ENCODE results near the gene TEX36.

TEX36 gene

DNA sequence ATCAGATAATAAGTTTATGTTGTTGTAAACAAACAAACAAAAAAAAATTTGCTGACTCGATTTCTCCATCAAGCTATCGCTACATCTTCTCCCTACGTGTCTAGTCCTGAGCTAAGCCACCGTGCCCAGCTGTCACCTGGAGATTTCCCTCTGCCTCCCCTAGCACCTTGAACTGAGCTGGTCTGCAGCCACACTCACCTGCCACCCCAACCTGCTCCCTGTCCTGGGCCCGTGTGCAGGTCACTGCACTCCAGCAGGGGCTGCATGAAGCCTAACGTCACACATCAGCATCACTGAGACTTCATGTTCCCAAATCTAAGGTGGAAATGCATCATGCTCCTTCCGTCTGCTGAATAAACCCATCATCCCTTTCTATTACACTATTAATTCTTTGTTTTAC is 44.4 kb downstream of the TEX36 start:
- H3K4me3 ChIP-seq (ENCODE audit: insufficient read depth, low read depth, low read length, poor library complexity, severe bottlenecking): no peak overlapping the region
- no peaks in the 10 kb centered on the region for H3K36me3 ChIP-seq (ENCODE audit: control insufficient read depth, insufficient read depth, low read length)
- DNase-seq: no peak

DNA sequence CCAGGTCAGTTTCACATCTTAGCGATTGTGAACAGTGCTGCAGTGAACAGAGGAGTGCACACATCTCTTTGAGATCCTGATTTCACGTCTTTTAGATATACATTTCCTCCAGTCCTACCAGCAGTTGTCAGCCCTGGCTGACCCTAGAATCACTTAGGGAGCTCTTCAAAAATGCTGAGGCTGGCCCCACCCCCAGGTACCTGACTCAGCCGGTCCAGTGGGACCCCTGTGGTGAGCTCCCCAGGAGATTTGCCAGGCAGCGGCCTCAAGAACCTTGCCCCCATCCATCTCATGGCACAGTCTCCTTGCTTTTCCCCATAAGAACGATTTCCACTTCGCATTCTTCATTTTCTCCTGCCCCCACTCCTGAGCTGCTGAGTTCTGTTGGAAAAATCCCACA is 45.5 kb downstream of the TEX36 start:
- Histone ChIP-seq H3K4me1 (ENCODE audit: control insufficient read depth, insufficient read depth, low read length, poor library complexity, severe bottlenecking) (no peaks in the 10 kb centered on the region), H3K4me3 (ENCODE audit: insufficient read depth, low read depth, low read length, poor library complexity, severe bottlenecking) (no peak overlapping the region), H3K9me3 (ENCODE audit: control insufficient read depth, low read length) (no peaks in the 10 kb centered on the region), H3K27ac (ENCODE audit: insufficient read depth, low read length, poor library complexity, severe bottlenecking) (no peak overlapping the region), H3K27me3 (replicated peaks; ENCODE audit: control insufficient read depth, insufficient read depth, low read length, poor library complexity, severe bottlenecking) (peaks cover 3% of the 10 kb centered on the region), H3K36me3 (ENCODE audit: control insufficient read depth, insufficient read depth, low read length) (no peaks in the 10 kb centered on the region)
- DNase-seq: no peak

More for the DNA sequence above, 44.4 kb downstream of the TEX36 start:
- Histone ChIP-seq H3K27ac (ENCODE audit: insufficient read depth, low read length, poor library complexity, severe bottlenecking) (no peak overlapping the region), H3K9me3 (ENCODE audit: control insufficient read depth, low read length) (no peaks in the 10 kb centered on the region), H3K4me1 (ENCODE audit: control insufficient read depth, insufficient read depth, low read length, poor library complexity, severe bottlenecking) (no peaks in the 10 kb centered on the region), H3K27me3 (replicated peaks; ENCODE audit: control insufficient read depth, insufficient read depth, low read length, poor library complexity, severe bottlenecking) (peaks cover 3% of the 10 kb centered on the region)

DNA sequence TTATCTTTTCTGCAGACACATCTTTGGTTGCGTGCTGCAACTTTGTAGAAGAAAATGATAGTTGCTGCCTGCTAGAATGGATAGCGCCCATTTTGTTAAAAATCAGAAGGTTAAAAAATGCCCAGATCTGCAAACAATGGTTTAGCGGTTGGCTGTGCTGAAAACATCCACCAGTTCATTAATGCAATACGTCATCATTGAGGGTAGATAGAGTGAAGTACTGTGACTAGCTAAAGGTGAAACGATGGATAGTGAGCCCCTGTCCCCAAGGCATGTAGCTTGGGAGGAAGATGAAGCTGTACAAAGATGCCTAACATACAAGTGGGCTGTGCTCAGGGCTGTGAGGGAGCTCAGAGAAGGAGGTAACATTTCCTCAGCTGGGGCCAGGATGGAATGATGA is 48.4 kb downstream of the TEX36 start:
- DNase-seq: no peak
- H3K4me3 ChIP-seq (ENCODE audit: insufficient read depth, low read depth, low read length, poor library complexity, severe bottlenecking): no peak overlapping the region
- H3K27me3 ChIP-seq (replicated peaks; ENCODE audit: control insufficient read depth, insufficient read depth, low read length, poor library complexity, severe bottlenecking): no peaks in the 10 kb centered on the region

DNA sequence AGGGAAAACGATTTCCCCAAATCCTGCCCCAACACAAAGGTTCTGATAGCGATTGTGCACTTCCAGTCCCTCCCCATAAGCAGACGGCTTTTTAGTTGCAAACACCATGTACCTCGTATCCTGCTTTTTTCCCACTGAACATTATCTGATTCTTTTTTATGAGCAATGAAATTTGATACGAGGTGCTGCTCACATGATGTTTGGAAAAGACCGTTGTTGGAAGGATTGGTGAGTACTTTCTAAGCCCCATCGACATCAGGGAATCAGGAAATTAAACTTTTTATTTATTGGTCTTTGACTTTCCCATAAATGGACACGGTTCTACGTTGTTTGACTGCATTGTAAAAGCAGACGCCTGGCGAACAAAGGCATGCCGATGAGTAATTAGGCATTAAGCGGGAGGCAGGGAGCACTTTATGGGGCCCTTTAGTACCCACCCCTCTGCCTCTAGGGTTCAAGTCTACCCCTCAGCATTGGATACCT is 49.4 kb downstream of the TEX36 start:
- Histone ChIP-seq H3K9me3 (ENCODE audit: control insufficient read depth, low read length) (no peaks in the 10 kb centered on the region), H3K27ac (ENCODE audit: insufficient read depth, low read length, poor library complexity, severe bottlenecking) (no peak overlapping the region), H3K4me1 (ENCODE audit: control insufficient read depth, insufficient read depth, low read length, poor library complexity, severe bottlenecking) (no peaks in the 10 kb centered on the region), H3K4me3 (ENCODE audit: insufficient read depth, low read depth, low read length, poor library complexity, severe bottlenecking) (no peak overlapping the region), H3K27me3 (replicated peaks; ENCODE audit: control insufficient read depth, insufficient read depth, low read length, poor library complexity, severe bottlenecking) (no peaks in the 10 kb centered on the region), H3K36me3 (ENCODE audit: control insufficient read depth, insufficient read depth, low read length) (no peaks in the 10 kb centered on the region)
- no peak for DNase-seq

More for the DNA sequence above, 48.4 kb downstream of the TEX36 start:
- H3K36me3 ChIP-seq (ENCODE audit: control insufficient read depth, insufficient read depth, low read length): no peaks in the 10 kb centered on the region
- H3K27ac ChIP-seq (ENCODE audit: insufficient read depth, low read length, poor library complexity, severe bottlenecking): no peak overlapping the region
- H3K4me1 ChIP-seq (ENCODE audit: control insufficient read depth, insufficient read depth, low read length, poor library complexity, severe bottlenecking): no peaks in the 10 kb centered on the region
- H3K9me3 ChIP-seq (ENCODE audit: control insufficient read depth, low read length): no peaks in the 10 kb centered on the region

DNA sequence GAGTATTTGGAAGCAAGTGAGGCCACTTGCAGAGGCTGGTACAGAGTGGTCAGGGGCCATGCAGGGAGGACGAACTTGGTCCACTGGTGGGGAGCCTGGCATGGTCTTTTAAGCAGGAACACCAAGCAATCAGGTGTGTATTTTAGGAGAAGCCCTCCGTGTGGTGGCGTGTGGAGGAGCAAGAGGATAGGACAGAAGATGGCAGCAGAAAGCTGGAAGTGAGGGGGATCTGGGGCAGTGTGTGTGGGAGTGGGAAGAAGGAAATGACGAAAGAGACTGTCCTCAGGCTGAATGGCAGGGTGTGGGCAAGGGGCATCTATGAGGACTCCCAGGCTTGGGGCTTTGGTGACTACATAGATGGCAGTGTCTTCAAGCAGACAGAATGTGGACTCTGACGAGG is 51.2 kb downstream of the TEX36 start:
- H3K36me3 ChIP-seq (ENCODE audit: control insufficient read depth, insufficient read depth, low read length): no peaks in the 10 kb centered on the region
- H3K9me3 ChIP-seq (ENCODE audit: control insufficient read depth, low read length): no peaks in the 10 kb centered on the region
- no peak overlapping the region for H3K27ac ChIP-seq (ENCODE audit: insufficient read depth, low read length, poor library complexity, severe bottlenecking)
- H3K27me3 ChIP-seq (replicated peaks; ENCODE audit: control insufficient read depth, insufficient read depth, low read length, poor library complexity, severe bottlenecking): no peaks in the 10 kb centered on the region
- no peak overlapping the region for H3K4me3 ChIP-seq (ENCODE audit: insufficient read depth, low read depth, low read length, poor library complexity, severe bottlenecking)
- DNase-seq: no peak
- H3K4me1 ChIP-seq (ENCODE audit: control insufficient read depth, insufficient read depth, low read length, poor library complexity, severe bottlenecking): no peaks in the 10 kb centered on the region

DNA sequence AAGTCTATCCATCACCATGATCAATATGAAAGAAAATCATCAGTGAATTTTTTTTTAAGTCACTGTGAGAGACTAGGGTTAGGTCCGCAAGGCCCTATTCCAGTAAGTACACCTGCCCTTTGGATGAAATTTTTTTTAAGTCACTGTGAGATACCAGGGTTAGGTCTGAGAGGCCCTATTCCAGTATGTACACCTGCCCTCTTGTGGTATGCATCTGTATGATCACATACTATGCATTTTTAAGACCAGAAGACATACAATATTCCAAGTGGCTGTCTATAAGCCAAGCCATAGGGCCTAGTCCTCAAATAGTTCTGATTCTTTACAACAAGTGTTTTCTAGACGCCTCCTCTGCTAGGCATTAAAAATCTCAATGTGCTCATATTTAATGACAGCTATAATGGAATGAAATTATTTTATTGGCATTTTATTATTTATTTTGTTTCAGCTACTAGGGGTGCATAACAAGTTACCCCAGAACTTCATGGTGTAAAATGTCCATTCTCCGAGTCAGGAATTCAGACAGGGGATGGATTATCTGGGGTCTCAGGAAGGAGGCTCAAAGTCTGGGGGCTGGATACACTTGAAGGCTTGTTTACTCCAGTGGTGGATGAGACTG is 53.1 kb downstream of the TEX36 start:
- no peaks in the 10 kb centered on the region for H3K9me3 ChIP-seq (ENCODE audit: control insufficient read depth, low read length)
- DNase-seq: no peak

DNA sequence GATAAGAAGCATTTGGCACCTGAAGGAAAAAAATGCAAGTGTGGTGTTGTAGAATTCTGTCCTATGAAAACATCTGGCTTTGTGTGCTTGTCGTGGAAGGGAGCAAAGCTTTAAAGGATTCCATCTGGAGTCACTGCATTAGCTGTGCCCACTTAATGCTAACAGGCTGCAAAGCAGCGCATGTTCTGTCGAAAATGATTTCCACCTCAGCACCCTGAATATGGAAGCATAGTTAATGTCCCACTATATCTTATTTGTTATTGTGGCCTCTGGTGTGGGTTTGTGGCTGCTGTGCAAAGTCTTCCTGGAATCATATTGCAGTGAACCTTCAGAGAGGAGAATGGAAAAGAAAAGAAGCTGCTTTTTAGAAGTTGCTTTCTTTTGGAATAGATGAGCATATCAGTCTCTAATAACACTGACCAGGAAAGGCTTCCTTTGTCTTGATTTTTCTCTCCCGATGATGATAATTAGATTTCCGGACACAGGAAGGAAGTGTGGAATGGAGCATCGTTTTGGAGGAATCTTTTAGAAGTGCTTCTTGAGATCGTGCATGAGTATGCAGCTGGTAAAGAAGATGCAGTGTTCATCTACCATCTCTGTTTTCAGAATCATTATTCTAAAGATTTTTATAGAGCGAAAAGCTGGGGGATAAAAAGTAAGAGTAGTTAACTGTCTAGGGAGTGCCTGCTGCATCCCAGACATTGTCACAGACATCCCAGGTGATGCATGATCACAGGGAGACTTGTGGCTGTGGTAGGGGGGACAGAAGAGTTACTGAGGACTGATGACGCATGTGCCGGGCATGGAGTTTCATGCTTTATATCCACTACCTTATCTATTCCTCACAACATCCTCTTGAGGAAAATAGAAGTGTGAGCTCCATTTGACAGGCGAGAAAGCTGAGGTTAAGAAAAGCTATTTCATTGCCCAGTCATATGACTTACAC is 54.6 kb downstream of the TEX36 start:
- no peaks in the 10 kb centered on the region for H3K36me3 ChIP-seq (ENCODE audit: control insufficient read depth, insufficient read depth, low read length)
- no peaks in the 10 kb centered on the region for H3K27me3 ChIP-seq (replicated peaks; ENCODE audit: control insufficient read depth, insufficient read depth, low read length, poor library complexity, severe bottlenecking)
- H3K9me3 ChIP-seq (ENCODE audit: control insufficient read depth, low read length): no peaks in the 10 kb centered on the region
- no peaks in the 10 kb centered on the region for H3K4me1 ChIP-seq (ENCODE audit: control insufficient read depth, insufficient read depth, low read length, poor library complexity, severe bottlenecking)
- no peak for DNase-seq
- H3K27ac ChIP-seq (ENCODE audit: insufficient read depth, low read length, poor library complexity, severe bottlenecking): no peak overlapping the region
- no peak overlapping the region for H3K4me3 ChIP-seq (ENCODE audit: insufficient read depth, low read depth, low read length, poor library complexity, severe bottlenecking)

More for the DNA sequence above, 53.1 kb downstream of the TEX36 start:
- Histone ChIP-seq H3K4me3 (ENCODE audit: insufficient read depth, low read depth, low read length, poor library complexity, severe bottlenecking) (no peak overlapping the region), H3K36me3 (ENCODE audit: control insufficient read depth, insufficient read depth, low read length) (no peaks in the 10 kb centered on the region), H3K27me3 (replicated peaks; ENCODE audit: control insufficient read depth, insufficient read depth, low read length, poor library complexity, severe bottlenecking) (no peaks in the 10 kb centered on the region), H3K27ac (ENCODE audit: insufficient read depth, low read length, poor library complexity, severe bottlenecking) (no peak overlapping the region), H3K4me1 (ENCODE audit: control insufficient read depth, insufficient read depth, low read length, poor library complexity, severe bottlenecking) (no peaks in the 10 kb centered on the region)

DNA sequence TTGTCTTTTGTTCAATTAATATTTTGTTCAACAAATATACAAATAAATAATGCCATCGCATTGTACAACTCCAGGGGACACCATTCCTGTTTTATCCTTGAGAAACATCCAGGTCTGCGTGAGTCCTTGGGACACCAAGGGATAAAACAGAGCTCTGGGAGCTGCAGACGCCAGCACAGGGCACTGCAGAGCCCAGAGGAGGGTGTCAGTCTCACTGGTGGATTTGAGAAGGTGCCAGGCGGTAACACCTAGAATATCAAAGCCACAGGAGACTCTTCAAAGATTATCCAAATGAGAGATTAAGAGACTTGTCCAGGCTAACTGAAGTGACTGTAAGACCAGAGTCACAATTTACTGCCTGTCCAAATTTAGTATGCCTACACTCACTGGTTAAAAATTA is 55.3 kb downstream of the TEX36 start:
- Histone ChIP-seq H3K27ac (ENCODE audit: insufficient read depth, low read length, poor library complexity, severe bottlenecking) (no peak overlapping the region), H3K9me3 (ENCODE audit: control insufficient read depth, low read length) (no peaks in the 10 kb centered on the region), H3K36me3 (ENCODE audit: control insufficient read depth, insufficient read depth, low read length) (no peaks in the 10 kb centered on the region), H3K4me1 (ENCODE audit: control insufficient read depth, insufficient read depth, low read length, poor library complexity, severe bottlenecking) (no peaks in the 10 kb centered on the region), H3K4me3 (ENCODE audit: insufficient read depth, low read depth, low read length, poor library complexity, severe bottlenecking) (no peak overlapping the region), H3K27me3 (replicated peaks; ENCODE audit: control insufficient read depth, insufficient read depth, low read length, poor library complexity, severe bottlenecking) (no peaks in the 10 kb centered on the region)
- no peak for DNase-seq

DNA sequence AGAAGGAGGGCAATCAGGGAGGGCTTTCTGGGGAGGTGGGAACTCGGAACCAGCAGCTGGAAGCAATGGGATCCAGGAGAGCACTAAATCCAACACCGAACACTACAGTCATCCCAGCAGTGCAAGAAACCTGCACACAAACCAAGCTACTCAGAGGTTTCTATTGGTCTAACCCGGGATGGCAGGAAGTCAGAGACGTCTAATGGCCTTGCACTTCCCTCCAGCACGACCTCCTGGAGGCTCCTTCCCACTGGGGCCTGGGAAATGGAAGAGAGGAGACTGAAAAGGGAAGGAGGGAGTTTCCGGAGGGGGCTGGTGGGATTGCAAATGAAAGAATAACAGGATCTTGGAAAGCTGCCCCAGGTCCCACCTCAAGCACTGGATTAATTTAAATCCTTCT is 56.3 kb downstream of the TEX36 start:
- Histone ChIP-seq H3K4me3 (ENCODE audit: insufficient read depth, low read depth, low read length, poor library complexity, severe bottlenecking) (no peak overlapping the region), H3K4me1 (ENCODE audit: control insufficient read depth, insufficient read depth, low read length, poor library complexity, severe bottlenecking) (no peaks in the 10 kb centered on the region), H3K9me3 (ENCODE audit: control insufficient read depth, low read length) (no peaks in the 10 kb centered on the region), H3K27ac (ENCODE audit: insufficient read depth, low read length, poor library complexity, severe bottlenecking) (no peak overlapping the region), H3K36me3 (ENCODE audit: control insufficient read depth, insufficient read depth, low read length) (no peaks in the 10 kb centered on the region), H3K27me3 (replicated peaks; ENCODE audit: control insufficient read depth, insufficient read depth, low read length, poor library complexity, severe bottlenecking) (no peaks in the 10 kb centered on the region)
- no peak for DNase-seq

DNA sequence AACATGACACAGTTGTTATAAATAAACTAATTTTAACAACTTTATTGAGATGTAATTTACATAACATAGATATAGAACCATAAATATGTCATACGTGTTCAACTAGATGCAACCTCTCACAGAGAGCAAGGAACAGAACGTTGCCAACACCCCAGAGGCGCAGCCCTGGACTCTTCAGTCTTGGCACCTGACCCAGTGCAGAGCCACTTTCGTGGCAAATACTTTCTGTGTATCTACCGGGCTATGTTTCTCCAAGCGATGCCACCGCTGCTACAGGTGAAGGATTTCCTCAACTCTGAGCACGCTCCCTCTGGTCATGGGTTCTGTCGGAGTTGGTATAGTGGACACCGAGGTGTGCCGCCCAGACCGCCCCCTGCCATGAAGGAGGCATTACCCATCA is 57.4 kb downstream of the TEX36 start:
- no peaks in the 10 kb centered on the region for H3K27me3 ChIP-seq (replicated peaks; ENCODE audit: control insufficient read depth, insufficient read depth, low read length, poor library complexity, severe bottlenecking)
- H3K4me3 ChIP-seq (ENCODE audit: insufficient read depth, low read depth, low read length, poor library complexity, severe bottlenecking): no peak overlapping the region
- no peaks in the 10 kb centered on the region for H3K4me1 ChIP-seq (ENCODE audit: control insufficient read depth, insufficient read depth, low read length, poor library complexity, severe bottlenecking)
- no peaks in the 10 kb centered on the region for H3K9me3 ChIP-seq (ENCODE audit: control insufficient read depth, low read length)
- H3K27ac ChIP-seq (ENCODE audit: insufficient read depth, low read length, poor library complexity, severe bottlenecking): no peak overlapping the region
- no peaks in the 10 kb centered on the region for H3K36me3 ChIP-seq (ENCODE audit: control insufficient read depth, insufficient read depth, low read length)
- DNase-seq: no peak

Data from effector memory CD4-positive, alpha-beta T cell (primary cell).